ENCODE measurements around the gene MGRN1. TPM values are rescaled to one million over a fixed set of nuclear protein-coding genes. Genes with fewer than 3 reads are reported as not detected.

The MGRN1 gene
- total RNA-seq, 1 donor, result 34.3 TPM

DNA sequence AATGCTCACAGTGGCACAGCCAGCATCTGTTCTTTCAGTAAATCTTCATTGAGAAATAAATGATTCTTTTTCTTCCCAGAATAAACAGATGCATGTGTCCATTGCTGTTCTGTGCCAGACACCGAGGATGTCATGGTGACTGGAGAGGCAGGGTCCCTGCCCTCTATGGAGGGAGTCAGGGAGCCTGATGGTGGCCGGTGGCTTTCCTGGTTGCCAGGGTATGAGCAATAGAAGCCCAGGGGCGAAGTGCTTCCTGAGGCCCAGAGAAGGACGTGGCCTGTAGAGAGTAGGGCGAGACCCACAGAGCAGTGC lies 38.8 kb downstream of the MGRN1 start:
- DNase-seq (ENCODE audit: low read depth), result no peak
- TF ChIP-seq, protein P1, sequence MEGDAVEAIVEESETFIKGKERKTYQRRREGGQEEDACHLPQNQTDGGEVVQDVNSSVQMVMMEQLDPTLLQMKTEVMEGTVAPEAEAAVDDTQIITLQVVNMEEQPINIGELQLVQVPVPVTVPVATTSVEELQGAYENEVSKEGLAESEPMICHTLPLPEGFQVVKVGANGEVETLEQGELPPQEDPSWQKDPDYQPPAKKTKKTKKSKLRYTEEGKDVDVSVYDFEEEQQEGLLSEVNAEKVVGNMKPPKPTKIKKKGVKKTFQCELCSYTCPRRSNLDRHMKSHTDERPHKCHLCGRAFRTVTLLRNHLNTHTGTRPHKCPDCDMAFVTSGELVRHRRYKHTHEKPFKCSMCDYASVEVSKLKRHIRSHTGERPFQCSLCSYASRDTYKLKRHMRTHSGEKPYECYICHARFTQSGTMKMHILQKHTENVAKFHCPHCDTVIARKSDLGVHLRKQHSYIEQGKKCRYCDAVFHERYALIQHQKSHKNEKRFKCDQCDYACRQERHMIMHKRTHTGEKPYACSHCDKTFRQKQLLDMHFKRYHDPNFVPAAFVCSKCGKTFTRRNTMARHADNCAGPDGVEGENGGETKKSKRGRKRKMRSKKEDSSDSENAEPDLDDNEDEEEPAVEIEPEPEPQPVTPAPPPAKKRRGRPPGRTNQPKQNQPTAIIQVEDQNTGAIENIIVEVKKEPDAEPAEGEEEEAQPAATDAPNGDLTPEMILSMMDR (IDR thresholded peaks at IDR 0.05; ENCODE audit: insufficient read depth, low read length), result no peak
- no peak overlapping the region for H3K4me3 ChIP-seq (ENCODE audit: low read depth, low read length)

DNA sequence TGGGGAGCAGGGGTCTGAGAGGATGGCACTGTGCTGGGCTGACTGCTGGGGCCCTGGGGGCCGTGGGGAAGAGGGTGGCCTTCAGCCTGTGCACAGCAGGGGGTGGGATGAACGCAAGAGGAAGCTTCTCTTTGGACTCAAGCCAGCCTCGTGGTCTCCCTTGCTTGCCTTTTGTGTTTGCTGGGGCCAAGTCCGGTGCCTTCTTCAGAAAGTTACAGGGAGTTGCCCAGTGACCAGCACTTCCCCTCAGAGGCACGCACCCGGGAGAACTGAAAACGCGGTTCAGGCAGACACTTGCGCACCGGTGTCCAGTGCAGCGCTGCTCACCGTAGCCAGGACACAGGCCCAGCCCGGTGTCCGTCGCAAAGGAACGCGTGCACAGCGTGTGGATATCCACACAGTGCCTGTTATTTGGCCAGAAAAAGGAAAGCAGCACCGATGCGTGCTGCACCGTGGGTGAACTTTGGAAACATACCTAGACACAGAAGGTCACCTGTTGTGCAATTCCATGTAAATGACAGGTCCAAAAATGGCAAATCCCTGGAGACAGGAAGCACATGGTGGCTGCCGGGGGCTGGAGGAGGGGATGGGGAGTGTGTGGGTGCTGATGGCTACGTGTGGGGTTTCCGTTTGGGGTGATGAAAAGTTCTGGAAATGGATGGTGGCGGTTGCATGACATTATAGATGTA lies 39.3 kb downstream of the MGRN1 start:
- TF ChIP-seq, protein P1 (IDR thresholded peaks at IDR 0.05; ENCODE audit: insufficient read depth, low read length), result no peak
- no peak for DNase-seq (ENCODE audit: low read depth)
- no peak overlapping the region for H3K4me3 ChIP-seq (ENCODE audit: low read depth, low read length)

DNA sequence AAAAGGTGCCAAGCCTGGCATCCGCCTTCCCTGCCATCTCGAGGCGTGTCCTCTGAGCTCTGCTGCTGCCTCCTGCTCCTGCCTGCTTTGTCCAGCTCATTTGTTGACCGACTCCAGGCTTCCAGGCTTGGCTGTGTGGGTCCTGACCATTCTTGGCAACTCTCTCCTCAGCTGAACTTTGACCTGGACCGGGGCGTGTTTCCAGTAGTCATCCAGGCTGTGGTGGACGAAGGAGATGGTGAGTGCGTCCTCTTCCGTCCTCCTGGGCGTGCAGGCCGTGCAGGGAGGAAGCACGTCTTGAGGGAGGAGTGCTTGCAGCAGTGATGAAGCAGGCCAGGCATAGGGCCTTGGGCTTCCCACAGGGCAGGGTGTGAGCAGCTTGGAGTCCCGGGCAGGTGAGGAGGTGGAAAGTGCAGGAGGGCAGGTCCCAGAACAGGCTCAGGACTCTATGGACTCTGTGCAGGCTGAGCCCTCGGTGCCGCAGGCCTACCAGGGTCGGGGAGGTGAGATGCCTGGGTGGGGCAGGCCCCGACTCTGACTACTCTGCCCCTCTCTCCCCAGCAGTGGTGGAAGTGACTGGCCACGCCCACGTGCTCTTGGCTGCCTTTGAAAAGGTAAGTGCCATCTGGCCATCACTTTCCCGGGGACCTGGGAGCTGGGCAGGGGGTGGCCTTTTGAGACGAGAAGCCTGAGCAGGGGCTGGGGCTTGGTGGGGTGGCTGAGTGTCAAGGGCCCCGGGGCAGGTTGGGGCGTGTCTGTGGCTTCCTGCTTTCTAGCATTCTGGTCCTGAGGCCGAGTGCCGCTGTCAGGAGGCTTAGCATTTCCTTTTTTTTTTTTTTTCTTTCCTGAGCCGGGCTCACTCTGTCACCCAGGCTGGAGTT lies 40.2 kb downstream of the MGRN1 start:
- TF ChIP-seq, protein P1 (IDR thresholded peaks at IDR 0.05; ENCODE audit: insufficient read depth, low read length), result no peak
- H3K4me3 ChIP-seq (ENCODE audit: low read depth, low read length), result no peak overlapping the region
- no peak for DNase-seq (ENCODE audit: low read depth)

DNA sequence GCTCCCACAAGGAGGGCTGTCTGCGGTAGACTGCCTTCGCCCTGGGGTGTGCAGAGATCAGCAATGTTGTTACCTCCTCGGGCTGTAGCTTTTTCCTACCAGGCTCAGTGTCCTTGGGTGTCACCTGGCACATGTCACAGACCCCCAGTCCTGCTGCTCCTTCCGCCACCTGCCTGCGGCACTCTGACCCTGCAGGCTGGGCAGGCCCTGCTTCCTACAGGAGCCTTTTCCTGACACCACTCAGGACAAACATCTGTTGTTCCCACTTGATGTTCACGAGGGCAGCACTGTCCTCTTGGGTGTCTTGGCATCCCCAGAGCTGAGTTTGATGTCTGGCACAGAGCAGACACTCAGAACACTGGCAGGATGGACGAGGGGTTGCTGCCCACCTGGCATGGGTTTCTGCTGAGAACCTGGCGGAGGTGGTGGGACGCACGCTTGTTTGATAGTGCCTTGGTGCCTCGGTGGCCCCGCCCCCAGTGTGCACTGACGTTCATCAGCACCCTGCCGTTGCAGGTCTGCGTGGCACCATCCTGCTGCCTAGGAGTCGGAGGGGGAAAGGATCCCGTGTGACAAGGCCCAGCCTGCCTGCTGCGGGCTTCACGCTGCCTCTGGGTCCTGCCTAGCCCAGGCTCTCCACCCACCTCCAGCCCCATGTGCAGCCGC lies 42.0 kb downstream of the MGRN1 start:
- H3K4me3 ChIP-seq (ENCODE audit: low read depth, low read length), result no peak overlapping the region
- no peak for DNase-seq (ENCODE audit: low read depth)
- TF ChIP-seq, protein P1 (IDR thresholded peaks at IDR 0.05; ENCODE audit: insufficient read depth, low read length), result no peak

DNA sequence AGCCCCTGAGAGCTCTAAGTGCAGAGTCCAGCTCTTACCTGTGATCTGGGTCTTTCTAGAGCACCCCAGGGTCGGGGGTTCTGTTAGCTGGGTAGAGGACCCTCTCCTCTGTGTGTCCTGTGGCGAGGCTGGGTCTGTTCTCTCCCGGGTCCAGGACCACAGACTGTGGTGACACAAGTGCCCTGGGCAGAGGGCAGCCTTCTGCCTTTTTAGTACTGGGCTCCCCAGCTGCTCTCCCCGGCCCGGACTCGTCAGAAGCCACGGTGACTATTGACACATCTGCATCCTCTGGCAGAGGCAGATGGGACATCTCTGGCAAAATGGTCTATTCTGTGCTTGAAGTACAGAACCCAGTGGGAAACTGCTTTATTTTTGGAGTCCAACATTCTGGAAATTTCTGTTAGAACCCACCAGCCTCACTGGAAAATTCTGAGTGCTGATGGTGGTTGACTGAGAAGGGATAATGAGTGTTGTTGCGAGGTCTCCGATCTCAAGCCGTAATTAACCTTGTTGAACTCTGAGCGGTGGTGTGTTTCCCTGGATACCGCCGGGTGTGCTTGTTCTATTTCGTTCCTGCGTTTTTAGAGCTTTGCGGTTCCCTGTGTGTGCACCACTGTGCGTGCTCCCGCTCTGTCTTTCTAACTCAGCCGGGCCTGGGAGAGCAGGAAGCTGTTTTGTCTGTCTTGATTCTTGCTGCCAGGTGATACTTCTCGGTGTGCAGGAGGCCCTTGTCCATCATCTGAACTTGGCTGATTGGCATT lies 42.8 kb downstream of the MGRN1 start:
- DNase-seq (ENCODE audit: low read depth), result no peak
- TF ChIP-seq, protein P1 (IDR thresholded peaks at IDR 0.05; ENCODE audit: insufficient read depth, low read length), result no peak

DNA sequence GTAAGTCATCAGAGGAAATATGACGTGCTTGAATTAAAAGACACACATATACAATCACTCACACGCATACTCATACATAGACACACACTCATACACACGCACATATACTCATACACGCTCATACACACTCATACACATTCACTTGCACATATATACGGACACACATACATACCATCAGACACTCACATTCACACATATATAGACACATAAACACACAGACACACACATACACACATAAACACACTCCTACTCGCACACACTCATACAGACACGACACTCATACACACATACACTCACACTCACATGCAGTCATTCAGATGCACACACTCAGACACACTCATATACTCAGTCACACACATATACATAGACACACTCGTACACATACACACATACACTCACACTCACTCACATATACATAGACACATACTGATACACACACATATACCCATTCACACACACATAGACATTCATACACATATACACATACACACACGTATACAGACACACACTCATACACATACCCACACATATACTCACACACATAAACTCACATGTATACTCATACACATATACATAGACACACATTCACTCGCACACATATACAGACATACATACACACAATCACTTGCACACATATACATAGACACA lies 43.8 kb downstream of the MGRN1 start:
- H3K4me3 ChIP-seq (ENCODE audit: low read depth, low read length), result no peak overlapping the region
- TF ChIP-seq, protein P1 (IDR thresholded peaks at IDR 0.05; ENCODE audit: insufficient read depth, low read length), result no peak
- DNase-seq (ENCODE audit: low read depth), result no peak

More for the DNA sequence above, 42.8 kb downstream of the MGRN1 start:
- no peak overlapping the region for H3K4me3 ChIP-seq (ENCODE audit: low read depth, low read length)

Data from fibroblast of the aortic adventitia (primary cell).